Mesenteric fat pad (tissue), 1 donor: Measurements from ENCODE around the gene PLEKHM2. TPM values are rescaled to one million over a fixed set of nuclear protein-coding genes. Genes with fewer than 3 reads are reported as not detected.

Experiments
- total RNA-seq: library from RNA; stranded (reverse); fragmentation: NEBNext Ultra II Directional; extraction: Animal tissue kit (Norgen Biotek cat#: 25700); gene quantifications from one replicate; pipeline ENCODE4 v1.2.1, GENCODE V29; 2021
- donor health status: DM: yes; HTN: yes; CAD: no.

PLEKHM2 gene
- total RNA-seq, 1 donor from 2014 or later: 94.6 TPM

Other genes starting within 250 kb of the PLEKHM2 start
- gene CTRC, start 245.9 kb upstream of the PLEKHM2 start, total RNA-seq: 1.5 TPM
- 0.74 TPM for gene CELA2A, start 227.6 kb upstream of the PLEKHM2 start, total RNA-seq
- gene CELA2B, start 208.2 kb upstream of the PLEKHM2 start, total RNA-seq: not detected
- gene CASP9, start 160.1 kb upstream of the PLEKHM2 start, total RNA-seq: 8.6 TPM
- 19.8 TPM for gene DNAJC16, start 157.5 kb upstream of the PLEKHM2 start, total RNA-seq
- 0.58 TPM for gene AGMAT, start 99.3 kb upstream of the PLEKHM2 start, total RNA-seq
- gene DDI2, start 66.9 kb upstream of the PLEKHM2 start, total RNA-seq: 75.4 TPM
- gene SLC25A34, start 51.9 kb downstream of the PLEKHM2 start, total RNA-seq: 2.2 TPM
- not detected for gene TMEM82, start 58.2 kb downstream of the PLEKHM2 start, total RNA-seq
- 34.5 TPM for gene FBLIM1, start 74.5 kb downstream of the PLEKHM2 start, total RNA-seq
- gene UQCRHL, start 123.3 kb downstream of the PLEKHM2 start, total RNA-seq: 1.3 TPM
- 92.0 TPM for gene SPEN, start 163.4 kb downstream of the PLEKHM2 start, total RNA-seq